Measurements from ENCODE around the gene MRPL22. TPM values are rescaled to one million over a fixed set of nuclear protein-coding genes. Genes with fewer than 3 reads are reported as not detected.

MRPL22 gene
- polyA plus RNA-seq (2012; ENCODE audit: low read depth, missing spikeins), result 66.7 TPM

DNA sequence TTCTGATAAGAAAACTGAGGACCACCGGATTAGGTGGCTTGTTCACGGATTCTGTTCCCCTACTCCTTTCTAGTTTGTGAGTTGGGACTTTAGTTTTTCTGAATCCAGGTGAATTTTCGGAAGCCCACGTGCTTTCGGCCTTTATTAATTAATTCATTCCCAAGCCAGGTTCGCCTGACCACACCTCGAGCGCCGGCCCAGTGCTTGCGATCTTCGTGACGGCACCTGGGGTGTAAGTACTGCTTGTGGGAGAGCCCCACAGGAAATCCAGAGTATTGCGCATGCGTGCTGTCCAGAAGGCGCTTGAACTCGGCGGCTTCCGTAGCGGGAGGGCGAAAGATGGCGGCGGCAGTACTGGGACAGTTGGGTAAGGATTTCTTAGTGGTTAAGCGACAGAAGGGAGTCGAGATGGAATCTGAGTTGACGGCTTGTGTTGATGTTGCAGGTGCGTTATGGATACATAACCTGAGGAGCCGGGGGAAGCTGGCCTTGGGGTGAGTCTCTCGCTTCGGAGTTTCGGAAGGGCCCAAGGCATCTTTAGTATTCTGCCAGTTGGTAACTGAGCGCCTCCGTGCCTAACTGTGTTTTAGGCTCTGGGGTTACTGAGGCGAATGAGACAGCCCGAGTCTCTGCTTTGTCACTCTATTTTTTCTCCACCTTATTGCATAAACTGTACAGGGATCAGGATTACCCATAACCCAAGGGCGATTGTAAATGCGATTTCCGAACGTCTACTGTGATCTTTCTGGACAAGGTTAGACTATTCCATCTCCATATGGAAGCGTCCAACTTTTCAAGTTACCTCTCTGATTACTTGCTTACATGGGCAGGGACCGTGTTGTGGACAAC is at the start of gene MRPL22:
Gene MRPL22, plus strand, starts transcription at position 302 of the 849 bp plus-strand sequence. Its CDS starts 38 bp downstream, at position 340.
- peak; percentile 92 for FAIRE-seq
- TF ChIP-seq PAX5 (IDR thresholded peaks at IDR 0.05; ENCODE audit: insufficient read depth, low read length, severe bottlenecking) (no peak), POLR2AphosphoS5 (IDR thresholded peaks at IDR 0.05; ENCODE audit: low read depth, low read length) (peak; percentile 90), POU2F2 (IDR thresholded peaks at IDR 0.05; ENCODE audit: low read depth, low read length) (peak; percentile 72; the same call in 1 of the 2 replicates), TAF1 (IDR thresholded peaks at IDR 0.05; ENCODE audit: low read depth, low read length) (peak; percentile 87), POLR2A (IDR thresholded peaks at IDR 0.05; ENCODE audit: low read depth, low read length) (peak; percentile 90), SPI1 (IDR thresholded peaks at IDR 0.05; ENCODE audit: low read depth, low read length) (no peak)
- peak; percentile 72 for DNase-seq (ENCODE audit: insufficient read length, low spot score)

DNA sequence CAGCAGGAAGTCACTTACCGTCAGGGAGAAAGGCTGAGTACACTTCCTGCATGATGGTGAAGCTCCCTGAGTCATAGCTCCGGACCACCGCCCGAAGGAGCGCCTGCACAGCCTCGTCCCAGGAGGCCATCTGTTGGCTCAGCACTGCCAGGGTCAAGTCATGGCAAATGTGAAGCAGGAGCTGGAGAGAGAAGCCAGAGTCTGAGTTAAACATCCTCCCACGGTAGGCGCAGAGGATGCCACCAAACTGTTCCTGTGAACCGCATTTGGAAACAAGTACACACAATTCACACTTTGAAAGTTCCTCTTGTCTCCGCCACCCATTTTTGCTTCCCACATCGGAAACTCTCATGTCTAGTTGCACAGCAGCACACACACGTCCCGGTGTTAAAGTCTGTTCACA is 48.5 kb upstream of the MRPL22 start:
- DNase-seq (ENCODE audit: insufficient read length, low spot score) (no peak), FAIRE-seq (no peak)
- no peak for TF ChIP-seq POLR2A (IDR thresholded peaks at IDR 0.05; ENCODE audit: low read depth, low read length)

DNA sequence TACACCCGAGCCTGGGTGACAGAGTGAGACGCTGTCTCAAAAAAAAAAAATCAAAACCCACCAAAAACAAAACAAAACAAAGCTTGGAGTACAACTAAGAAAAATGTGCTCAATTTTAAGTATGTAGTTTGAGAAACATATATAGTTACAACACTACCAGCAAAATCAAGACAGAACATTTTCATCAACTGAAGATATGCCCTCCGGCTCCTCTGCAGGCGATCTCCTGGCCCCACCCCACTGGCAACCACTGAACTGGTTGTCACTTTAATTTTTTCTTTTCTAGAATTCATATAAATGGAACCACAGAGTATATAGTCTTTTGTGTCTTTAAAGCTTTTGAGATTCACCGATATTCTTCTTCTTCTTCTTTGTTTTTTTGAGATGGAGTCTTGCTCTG is 47.5 kb upstream of the MRPL22 start:
- TF ChIP-seq POU2F2 (IDR thresholded peaks at IDR 0.05; ENCODE audit: low read depth, low read length) (no peak), PAX5 (IDR thresholded peaks at IDR 0.05; ENCODE audit: insufficient read depth, low read length, severe bottlenecking) (no peak), TAF1 (IDR thresholded peaks at IDR 0.05; ENCODE audit: low read depth, low read length) (no peak), SPI1 (IDR thresholded peaks at IDR 0.05; ENCODE audit: low read depth, low read length) (no peak), POLR2AphosphoS5 (IDR thresholded peaks at IDR 0.05; ENCODE audit: low read depth, low read length) (no peak), POLR2A (IDR thresholded peaks at IDR 0.05; ENCODE audit: low read depth, low read length) (no peak)
- no peak for DNase-seq (ENCODE audit: insufficient read length, low spot score)
- FAIRE-seq, result no peak

DNA sequence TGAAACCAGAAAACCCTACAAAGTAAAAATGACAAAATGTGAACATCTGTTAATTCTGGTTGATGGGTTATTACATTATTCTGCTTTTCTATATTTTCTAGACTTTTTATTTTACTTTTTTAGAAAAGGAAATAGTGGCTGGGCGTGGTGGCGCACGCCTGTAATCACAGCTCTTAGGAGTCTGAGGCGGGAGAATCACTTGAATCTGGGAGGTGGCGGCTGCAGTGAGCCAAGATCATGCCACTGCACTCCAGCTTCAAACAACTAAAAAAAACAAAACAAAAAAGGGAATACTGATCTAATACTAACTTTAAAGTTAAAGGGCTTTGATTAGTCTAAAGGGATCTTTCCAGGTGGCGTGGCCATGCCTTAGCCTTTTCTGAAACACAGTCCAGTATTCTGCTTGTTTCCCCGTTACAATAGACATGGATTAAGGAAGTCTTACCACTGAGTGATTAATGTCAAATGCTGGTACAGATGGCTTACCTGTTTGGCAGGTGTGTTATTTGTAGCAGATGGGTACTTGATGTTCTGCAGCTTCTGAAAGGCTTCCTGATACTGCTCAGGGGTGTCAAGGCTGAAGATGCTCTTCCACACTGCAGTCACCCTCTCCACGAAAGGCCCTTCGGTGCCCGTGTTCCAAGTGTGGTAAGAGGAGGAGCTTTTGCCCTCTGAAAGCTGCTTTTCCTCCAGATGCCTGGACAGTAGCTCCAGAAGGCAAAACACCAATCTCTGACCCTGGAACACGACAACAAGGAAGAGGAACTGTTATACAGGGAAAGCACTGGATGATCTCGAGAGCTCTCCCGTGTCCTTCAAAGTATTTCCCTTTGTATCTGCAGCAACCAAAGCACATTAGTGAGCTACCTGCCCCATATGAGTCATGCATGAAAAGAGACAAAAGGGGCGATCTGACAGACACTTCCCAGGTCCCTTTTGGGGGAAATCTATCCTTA is 45.0 kb upstream of the MRPL22 start:
- no peak for FAIRE-seq
- TF ChIP-seq PAX5 (IDR thresholded peaks at IDR 0.05; ENCODE audit: insufficient read depth, low read length, severe bottlenecking) (no peak), POU2F2 (IDR thresholded peaks at IDR 0.05; ENCODE audit: low read depth, low read length) (no peak), SPI1 (IDR thresholded peaks at IDR 0.05; ENCODE audit: low read depth, low read length) (no peak), POLR2AphosphoS5 (IDR thresholded peaks at IDR 0.05; ENCODE audit: low read depth, low read length) (no peak), POLR2A (IDR thresholded peaks at IDR 0.05; ENCODE audit: low read depth, low read length) (no peak), TAF1 (IDR thresholded peaks at IDR 0.05; ENCODE audit: low read depth, low read length) (no peak)

DNA sequence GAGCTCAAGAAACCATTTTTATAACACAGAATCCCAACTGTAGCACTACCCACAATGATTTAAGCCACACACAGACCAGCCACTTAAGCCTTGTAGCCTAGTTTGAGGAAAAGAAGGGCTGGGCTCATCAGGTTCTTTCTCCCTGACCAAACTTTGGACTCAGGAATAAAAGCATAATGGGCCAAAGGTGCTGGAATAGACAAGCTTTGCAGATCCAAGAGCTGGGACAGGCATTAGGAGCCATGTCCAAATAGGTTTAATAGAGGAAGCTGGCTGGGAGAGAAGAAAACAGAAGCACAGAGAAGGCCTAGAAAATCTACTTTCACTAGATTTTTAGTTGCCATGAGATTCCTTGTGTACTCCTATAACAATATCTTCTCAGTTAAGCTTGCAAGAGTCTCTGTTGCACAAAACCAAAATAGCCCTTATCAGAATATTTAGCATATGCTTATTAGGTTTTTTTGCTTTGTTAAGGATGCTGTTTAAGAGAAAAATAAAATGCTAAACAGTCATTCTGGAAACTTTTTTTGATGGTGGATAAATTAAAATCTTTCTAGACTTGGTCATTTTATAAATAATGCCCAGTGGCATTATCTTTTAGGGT is 44.2 kb upstream of the MRPL22 start:
- FAIRE-seq, result no peak
- no peak for DNase-seq (ENCODE audit: insufficient read length, low spot score)
- TF ChIP-seq SPI1 (IDR thresholded peaks at IDR 0.05; ENCODE audit: low read depth, low read length), result no peak
- TF ChIP-seq PAX5 (IDR thresholded peaks at IDR 0.05; ENCODE audit: insufficient read depth, low read length, severe bottlenecking), result no peak
- no peak for TF ChIP-seq POLR2AphosphoS5 (IDR thresholded peaks at IDR 0.05; ENCODE audit: low read depth, low read length)
- no peak for TF ChIP-seq TAF1 (IDR thresholded peaks at IDR 0.05; ENCODE audit: low read depth, low read length)

More for the DNA sequence above, 45.0 kb upstream of the MRPL22 start:
- no peak for DNase-seq (ENCODE audit: insufficient read length, low spot score)

DNA sequence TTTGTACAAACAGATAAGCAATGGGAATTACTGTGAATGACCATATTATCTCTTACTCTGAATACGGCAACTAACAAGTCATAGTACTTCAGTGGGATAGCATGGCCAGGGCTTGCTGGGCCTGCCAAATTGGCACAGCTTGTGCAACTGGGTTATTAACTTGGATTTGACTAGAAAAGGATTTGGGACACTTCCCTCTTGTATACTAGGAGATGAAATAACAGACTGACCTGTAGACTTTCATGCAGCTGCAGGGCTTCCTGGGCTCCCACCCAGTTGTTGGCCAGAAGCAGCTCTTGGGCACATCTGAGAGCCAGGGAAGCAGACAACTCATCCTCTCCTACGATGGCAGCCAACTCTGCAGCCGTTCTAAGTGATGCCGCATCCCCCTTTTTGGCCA is 42.7 kb upstream of the MRPL22 start:
- no peak for FAIRE-seq

DNA sequence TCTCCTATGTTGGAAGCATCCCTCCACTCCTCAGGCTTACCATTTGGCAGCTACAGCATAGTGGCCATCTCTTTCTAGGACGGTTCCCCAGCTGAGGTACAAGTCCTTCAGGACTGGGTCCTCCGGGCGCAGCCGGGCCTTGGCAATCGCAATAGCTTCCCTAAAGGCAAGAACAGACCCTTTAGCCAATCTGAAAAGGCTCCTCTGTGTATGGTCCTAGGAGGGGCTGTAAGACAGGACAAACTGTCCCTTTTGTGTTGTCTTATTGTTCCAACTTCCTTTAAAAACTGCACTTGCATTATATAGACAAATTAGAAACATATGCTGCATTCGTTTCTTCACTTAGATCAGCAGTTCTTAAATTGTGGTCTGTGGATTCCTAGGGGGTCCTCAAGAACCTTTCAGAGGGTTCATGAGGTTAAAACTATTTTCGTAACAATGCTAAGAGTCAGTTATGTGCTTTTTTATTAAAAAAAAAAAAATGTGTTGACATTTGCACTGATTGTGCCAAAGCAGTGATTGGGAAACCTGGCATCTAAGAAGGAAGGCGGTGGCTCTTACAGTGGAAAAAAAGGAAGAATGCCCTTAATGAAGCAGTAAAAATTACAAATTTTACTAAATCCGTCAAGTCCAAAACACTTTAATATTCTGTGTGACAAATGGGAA is 41.6 kb upstream of the MRPL22 start:
- TF ChIP-seq SPI1 (IDR thresholded peaks at IDR 0.05; ENCODE audit: low read depth, low read length), result no peak
- TF ChIP-seq POLR2A (IDR thresholded peaks at IDR 0.05; ENCODE audit: low read depth, low read length), result no peak
- TF ChIP-seq TAF1 (IDR thresholded peaks at IDR 0.05; ENCODE audit: low read depth, low read length), result no peak
- TF ChIP-seq POLR2AphosphoS5 (IDR thresholded peaks at IDR 0.05; ENCODE audit: low read depth, low read length), result no peak
- no peak for TF ChIP-seq POU2F2 (IDR thresholded peaks at IDR 0.05; ENCODE audit: low read depth, low read length)
- TF ChIP-seq PAX5 (IDR thresholded peaks at IDR 0.05; ENCODE audit: insufficient read depth, low read length, severe bottlenecking), result no peak
- DNase-seq (ENCODE audit: insufficient read length, low spot score) (no peak), FAIRE-seq (no peak)

More for the DNA sequence above, 42.7 kb upstream of the MRPL22 start:
- DNase-seq (ENCODE audit: insufficient read length, low spot score), result no peak
- no peak for TF ChIP-seq PAX5 (IDR thresholded peaks at IDR 0.05; ENCODE audit: insufficient read depth, low read length, severe bottlenecking)

DNA sequence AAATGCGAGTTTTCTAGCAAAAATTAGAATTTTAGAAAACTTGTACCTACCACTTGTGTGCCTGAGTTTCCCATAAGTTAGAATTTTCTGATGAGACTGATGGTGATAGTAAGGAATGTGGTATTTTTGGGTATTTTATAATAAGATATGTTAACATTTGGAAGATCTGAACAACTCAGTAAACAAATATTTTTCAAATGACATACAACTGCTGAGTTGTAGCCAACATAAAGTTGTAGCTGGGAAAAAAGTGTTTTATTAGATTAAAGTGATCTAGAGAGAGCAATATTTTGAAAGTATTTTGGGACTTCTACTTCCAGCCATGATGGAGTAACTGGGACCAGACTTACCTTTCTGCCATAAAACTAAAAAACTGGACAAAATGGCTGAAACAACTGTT is 40.8 kb upstream of the MRPL22 start:
- DNase-seq (ENCODE audit: insufficient read length, low spot score) (no peak), FAIRE-seq (no peak)
- TF ChIP-seq POLR2AphosphoS5 (IDR thresholded peaks at IDR 0.05; ENCODE audit: low read depth, low read length) (no peak), POLR2A (IDR thresholded peaks at IDR 0.05; ENCODE audit: low read depth, low read length) (no peak), POU2F2 (IDR thresholded peaks at IDR 0.05; ENCODE audit: low read depth, low read length) (no peak), PAX5 (IDR thresholded peaks at IDR 0.05; ENCODE audit: insufficient read depth, low read length, severe bottlenecking) (no peak), SPI1 (IDR thresholded peaks at IDR 0.05; ENCODE audit: low read depth, low read length) (no peak), TAF1 (IDR thresholded peaks at IDR 0.05; ENCODE audit: low read depth, low read length) (no peak)

DNA sequence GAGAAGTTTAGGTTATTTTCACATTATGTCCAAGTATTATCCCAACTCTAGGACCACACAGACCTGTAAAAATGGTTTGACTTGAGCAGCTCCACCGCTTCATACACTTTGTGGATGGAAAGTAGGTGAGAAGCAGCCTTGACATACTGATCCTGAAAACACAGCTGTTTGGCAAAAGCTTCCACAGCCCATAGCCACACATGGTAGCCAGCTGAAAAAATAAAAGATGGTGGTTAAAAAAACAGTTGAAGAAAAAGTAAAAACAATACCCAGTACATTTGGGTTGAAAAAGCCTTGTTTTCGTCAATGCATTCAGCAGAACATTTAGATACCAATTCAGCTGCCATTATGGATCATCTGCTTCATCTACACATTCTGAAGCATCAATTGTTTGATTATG is 39.6 kb upstream of the MRPL22 start:
- no peak for FAIRE-seq
- no peak for DNase-seq (ENCODE audit: insufficient read length, low spot score)
- no peak for TF ChIP-seq POU2F2 (IDR thresholded peaks at IDR 0.05; ENCODE audit: low read depth, low read length)
- no peak for TF ChIP-seq POLR2A (IDR thresholded peaks at IDR 0.05; ENCODE audit: low read depth, low read length)
- TF ChIP-seq SPI1 (IDR thresholded peaks at IDR 0.05; ENCODE audit: low read depth, low read length), result no peak
- TF ChIP-seq PAX5 (IDR thresholded peaks at IDR 0.05; ENCODE audit: insufficient read depth, low read length, severe bottlenecking), result no peak
- TF ChIP-seq TAF1 (IDR thresholded peaks at IDR 0.05; ENCODE audit: low read depth, low read length), result no peak
- no peak for TF ChIP-seq POLR2AphosphoS5 (IDR thresholded peaks at IDR 0.05; ENCODE audit: low read depth, low read length)

Measured in GM12891 (cell line).